GM19372 (cell line): ENCODE data around the gene GABRR2.
"Not testable (repeated sequence)": the region's sequence is repeated elsewhere in the genome, so short reads cannot be mapped to it uniquely, and the experiment has no call there.

ENCODE experiments used
- ATAC-seq: cut with Tn5 transposase; IDR thresholded peaks from one replicate; pipeline ENCODE4 v1.9.1; 2021; ENCODE audit warnings: mild to moderate bottlenecking, low read depth, moderate library complexity; ENCODE audit not compliant: unreplicated experiment

GABRR2 gene

GRCh38 chr6:89264296-89264695 is 50.8 kb downstream of the GABRR2 start:
- no peak for ATAC-seq

- ATAC-seq: no peak
Measured at GRCh38 chr6:89260832-89261231, 54.3 kb downstream of the GABRR2 start.

GRCh38 chr6:89260310-89260709 is 54.8 kb downstream of the GABRR2 start:
- no peak for ATAC-seq

- ATAC-seq: peak; percentile 53
Measured at GRCh38 chr6:89258912-89259311, 56.2 kb downstream of the GABRR2 start.

- ATAC-seq: no peak
Measured at GRCh38 chr6:89257781-89258180, 57.3 kb downstream of the GABRR2 start.

- no peak for ATAC-seq
Measured at GRCh38 chr6:89257346-89257745, 57.8 kb downstream of the GABRR2 start.

GRCh38 chr6:89255417-89255816 is 59.7 kb downstream of the GABRR2 start:
- ATAC-seq: no peak

GRCh38 chr6:89254569-89254968 is 60.5 kb downstream of the GABRR2 start:
- no peak for ATAC-seq

GRCh38 chr6:89252907-89253306 is 62.2 kb downstream of the GABRR2 start:
- ATAC-seq: no peak

- no peak for ATAC-seq
Measured at GRCh38 chr6:89251976-89252375, 63.1 kb downstream of the GABRR2 start.

GRCh38 chr6:89251170-89251569 is 63.9 kb downstream of the GABRR2 start:
- no peak for ATAC-seq

- no peak for ATAC-seq
Measured at GRCh38 chr6:89250239-89250638, 64.9 kb downstream of the GABRR2 start.

GRCh38 chr6:89244241-89244985 is 70.7 kb downstream of the GABRR2 start:
- no peak for ATAC-seq

GRCh38 chr6:89243331-89243629 is 71.8 kb downstream of the GABRR2 start:
- no peak for ATAC-seq

GRCh38 chr6:89242574-89243330 is 72.3 kb downstream of the GABRR2 start:
- no peak for ATAC-seq

- no peak for ATAC-seq
Measured at GRCh38 chr6:89239338-89239737, 75.8 kb downstream of the GABRR2 start.

GRCh38 chr6:89237158-89237557 is 77.9 kb downstream of the GABRR2 start:
- no peak for ATAC-seq

- ATAC-seq: not testable (repeated sequence)
Measured at GRCh38 chr6:89233605-89234004, 81.5 kb downstream of the GABRR2 start.

GRCh38 chr6:89222712-89223039 is 92.4 kb downstream of the GABRR2 start:
- ATAC-seq: no peak

- ATAC-seq: no peak
Measured at GRCh38 chr6:89221971-89222711, 93.0 kb downstream of the GABRR2 start.

GRCh38 chr6:89221129-89221528 is 94.0 kb downstream of the GABRR2 start:
- no peak for ATAC-seq
